Colonic mucosa (tissue), 4 donors: ENCODE data around the gene RNF186. TPM values are rescaled to one million over a fixed set of nuclear protein-coding genes. Genes with fewer than 3 reads are reported as not detected.

ENCODE experiments used
- DNase-seq: peaks from one replicate; pipeline ENCODE4 v3.0.0-alpha.2; 2020
- H3K27ac ChIP-seq: fragments of 200-600 bp; one replicate; pipeline ENCODE4 v1.8.0; 2021
- H3K27me3 ChIP-seq: fragments of 200-600 bp; one replicate; pipeline ENCODE4 v1.8.0; 2021
- H3K36me3 ChIP-seq: fragments of 200-600 bp; one replicate; pipeline ENCODE4 v1.8.0; 2021
- H3K4me1 ChIP-seq: fragments of 200-600 bp; one replicate; pipeline ENCODE4 v1.8.0; 2021; ENCODE audit warnings: mild to moderate bottlenecking
- H3K4me3 ChIP-seq: fragments of 200-600 bp; one replicate; pipeline ENCODE4 v1.8.0; 2021
- H3K9ac ChIP-seq, 2 donors: one replicate each; pipeline ENCODE4 v1.7.0; 2013; ENCODE audit warnings: control low read depth in 2 of 2, low read depth in 2 of 2, low read length in 2 of 2
- H3K9me3 ChIP-seq: fragments of 200-600 bp; one replicate; pipeline ENCODE4 v1.8.0; 2021
- CTCF ChIP-seq: fragments of 200-600 bp; IDR thresholded peaks from one replicate; pipeline ENCODE4 v1.8.0; 2022; ENCODE audit warnings: antibody characterized with exemption, mild to moderate bottlenecking
- intact Hi-C: fragments of 100-400 bp; cut with DNase I; formaldehyde crosslinking; loops from one replicate; pipeline ENCODE4 v1.14.1; 2022
- total RNA-seq, 2 donors: library from RNA; stranded (reverse); fragmentation: NEBNext Ultra II Directional in 1 of 2; extraction: Animal tissue kit (Norgen Biotek cat#: 25700) in 1 of 2; gene quantifications; one replicate each; pipeline ENCODE4 v1.2.1, GENCODE V29; 2021
- donor health status: healthy.
- donor health status: DM: no; HTN: no; CAD: no.
- donor health status: DM: no; HTN: no; CAD: no.

The RNF186 gene
- total RNA-seq, 2 donors from 2014 or later: 43.0 to 71.4 TPM

GRCh38 chr1:19835578-19835977 is 20.5 kb upstream of the RNF186 start:
- Histone ChIP-seq H3K36me3 (no peaks in the 10 kb centered on the region), H3K27ac (no peak overlapping the region), H3K9ac (no peak overlapping the region), H3K4me3 (no peak overlapping the region), H3K9me3 (no peaks in the 10 kb centered on the region), H3K4me1 (no peaks in the 10 kb centered on the region), H3K27me3 (no peaks in the 10 kb centered on the region)
- DNase-seq: no peak
- intact Hi-C loops: no loop called here
- no peak for TF ChIP-seq CTCF

DNA sequence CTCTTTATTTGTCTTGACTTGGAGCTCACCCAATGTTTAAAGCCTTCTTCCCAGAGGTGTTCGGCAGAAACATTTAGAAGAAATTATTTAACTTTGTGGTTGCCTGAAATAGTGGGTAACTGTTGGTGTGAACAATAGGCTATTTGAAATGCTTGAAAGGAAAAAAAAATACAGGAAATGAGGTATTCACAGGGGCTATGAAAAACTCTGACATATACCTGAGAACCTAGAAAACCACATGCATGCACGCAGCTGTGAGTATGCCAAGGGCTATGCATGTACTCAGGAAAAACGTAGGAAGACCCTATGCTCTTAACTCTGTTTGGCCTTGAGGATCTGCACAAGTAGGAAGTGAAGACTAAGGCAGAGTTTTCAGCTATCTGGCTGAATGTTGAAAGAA is 16.4 kb upstream of the RNF186 start:
- Histone ChIP-seq H3K36me3 (no peaks in the 10 kb centered on the region), H3K4me1 (no peaks in the 10 kb centered on the region), H3K27ac (no peak overlapping the region), H3K27me3 (no peaks in the 10 kb centered on the region), H3K9ac (no peak overlapping the region), H3K9me3 (no peaks in the 10 kb centered on the region), H3K4me3 (no peak overlapping the region)
- intact Hi-C loops: no loop called here
- TF ChIP-seq CTCF: no peak
- DNase-seq: no peak

GRCh38 chr1:19828546-19828945 is 13.5 kb upstream of the RNF186 start:
- Histone ChIP-seq H3K4me3 (no peak overlapping the region), H3K27me3 (no peaks in the 10 kb centered on the region), H3K9ac (no peak overlapping the region), H3K9me3 (no peaks in the 10 kb centered on the region), H3K4me1 (no peaks in the 10 kb centered on the region), H3K36me3 (no peaks in the 10 kb centered on the region), H3K27ac (no peak overlapping the region)
- no peak for DNase-seq
- no peak for TF ChIP-seq CTCF
- intact Hi-C loops: no loop called here

- Histone ChIP-seq H3K4me3 (no peak overlapping the region), H3K4me1 (no peaks in the 10 kb centered on the region), H3K9me3 (no peaks in the 10 kb centered on the region), H3K27ac (no peak overlapping the region), H3K36me3 (no peaks in the 10 kb centered on the region), H3K27me3 (no peaks in the 10 kb centered on the region), H3K9ac (no peak overlapping the region)
- no peak for DNase-seq
- intact Hi-C loops: no loop called here
- no peak for TF ChIP-seq CTCF
These were observed 10.2 kb upstream of the RNF186 start for GRCh38 chr1:19825298-19825697.

DNA sequence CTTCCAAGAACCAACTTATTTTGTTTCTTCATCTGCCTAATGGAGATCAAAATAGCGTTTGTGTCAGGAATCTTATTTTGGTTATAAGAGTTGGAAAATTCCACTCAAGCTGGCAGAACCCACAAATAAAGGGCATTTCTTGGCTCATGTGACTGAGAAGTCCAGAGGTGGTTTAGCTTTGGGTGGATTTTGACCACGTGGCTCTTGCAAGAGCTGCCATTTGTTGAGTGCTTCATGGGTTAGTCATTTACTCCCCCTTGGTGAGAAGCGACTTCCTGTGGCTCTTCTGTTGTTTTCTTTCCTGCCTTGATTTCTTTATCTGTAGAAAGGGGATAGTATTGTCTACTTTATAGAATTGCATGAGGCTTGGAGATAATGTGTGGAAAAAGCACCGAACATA is 9.5 kb upstream of the RNF186 start:
- no peaks in the 10 kb centered on the region for H3K9me3 ChIP-seq
- DNase-seq: no peak
- H3K4me3 ChIP-seq: no peak overlapping the region
- H3K27me3 ChIP-seq: no peaks in the 10 kb centered on the region
- intact Hi-C loops: no loop called here
- no peaks in the 10 kb centered on the region for H3K36me3 ChIP-seq
- H3K4me1 ChIP-seq: no peaks in the 10 kb centered on the region
- no peak overlapping the region for H3K27ac ChIP-seq
- no peak overlapping the region for H3K9ac ChIP-seq
- no peak for TF ChIP-seq CTCF

DNA sequence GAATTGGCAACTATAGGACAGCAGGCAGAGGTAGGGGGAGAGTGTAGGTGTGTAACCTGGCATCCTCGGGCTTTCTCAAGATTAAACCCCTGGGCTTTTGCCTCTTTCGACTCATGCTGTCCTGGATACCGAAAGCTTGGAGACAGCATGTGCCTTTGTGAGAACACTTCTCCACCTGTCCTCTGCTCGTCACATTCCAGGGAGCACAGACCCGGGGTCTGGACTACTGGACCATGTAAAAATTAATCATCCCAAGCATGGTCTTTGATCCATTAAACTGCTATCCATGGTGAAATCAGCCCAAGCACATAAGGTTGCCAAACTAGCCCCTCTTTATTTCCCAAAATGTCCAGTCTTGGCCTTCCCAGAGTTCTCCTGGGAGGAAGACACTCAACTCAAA is 9.0 kb upstream of the RNF186 start:
- Histone ChIP-seq H3K27ac (no peak overlapping the region), H3K27me3 (no peaks in the 10 kb centered on the region), H3K36me3 (no peaks in the 10 kb centered on the region), H3K4me3 (no peak overlapping the region), H3K4me1 (no peaks in the 10 kb centered on the region), H3K9me3 (no peaks in the 10 kb centered on the region), H3K9ac (no peak overlapping the region)
- intact Hi-C loops: no loop called here
- no peak for DNase-seq
- no peak for TF ChIP-seq CTCF
